Lower leg skin (tissue), 3 donors: Measurements from ENCODE around the gene GDF11.
"Not testable (repeated sequence)": the region's sequence is repeated elsewhere in the genome, so short reads cannot be mapped to it uniquely, and the experiment has no call there.

Source experiments
- CTCF ChIP-seq, 3 donors: fragments of 450-650 bp; IDR thresholded peaks; one replicate each; pipeline ENCODE4 v1.5.1; 2016; ENCODE audit warnings: antibody characterized with exemption in 3 of 3, mild to moderate bottlenecking in 3 of 3, moderate library complexity in 2 of 3
- POLR2A ChIP-seq, 2 donors: fragments of 450-650 bp; IDR thresholded peaks; one replicate each; pipeline ENCODE4 v1.6.1; 2016 to 2017; ENCODE audit warnings: antibody characterized with exemption in 2 of 2, mild to moderate bottlenecking in 1 of 2, moderate library complexity in 1 of 2

DNA sequence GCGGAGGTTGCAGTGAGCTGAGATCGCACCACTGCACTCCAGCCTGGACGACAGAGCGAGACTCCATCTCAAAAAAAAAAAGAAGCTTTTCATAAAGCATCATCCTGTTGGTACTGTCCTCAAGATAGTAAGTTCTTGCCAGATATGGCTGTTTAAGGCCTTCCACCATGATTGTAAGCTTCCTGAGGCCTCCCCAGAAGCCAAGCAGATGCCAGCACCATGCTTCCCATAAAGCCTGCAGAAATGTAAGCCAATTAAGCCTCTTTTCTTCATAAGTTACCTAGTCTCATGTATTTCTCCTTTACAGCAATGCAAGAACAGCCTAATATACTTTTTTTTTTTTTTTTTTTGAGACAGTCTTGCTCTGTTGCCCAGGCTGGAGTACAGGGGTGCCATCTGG lies 15.7 kb downstream of the GDF11 start:
- TF ChIP-seq CTCF, POLR2A (IDR thresholded peaks at IDR 0.05): not testable (repeated sequence)
